Loucy (cell line): ENCODE measurements around the gene LACTB.

Source experiments
- CTCF ChIP-seq: fragments of 200-600 bp; sonication (generic); conservative IDR thresholded peaks from 2 replicates; pipeline ENCODE4 v1.5.1; 2014; ENCODE audit warnings: mild to moderate bottlenecking, antibody characterized with exemption, low read length
- EZH2phosphoT487 ChIP-seq: fragments of 200-600 bp; IDR thresholded peaks from 2 replicates; pipeline ENCODE4 v1.6.1; 2018; ENCODE audit warnings: antibody characterized with exemption, mild to moderate bottlenecking, moderate library complexity, borderline replicate concordance

DNA sequence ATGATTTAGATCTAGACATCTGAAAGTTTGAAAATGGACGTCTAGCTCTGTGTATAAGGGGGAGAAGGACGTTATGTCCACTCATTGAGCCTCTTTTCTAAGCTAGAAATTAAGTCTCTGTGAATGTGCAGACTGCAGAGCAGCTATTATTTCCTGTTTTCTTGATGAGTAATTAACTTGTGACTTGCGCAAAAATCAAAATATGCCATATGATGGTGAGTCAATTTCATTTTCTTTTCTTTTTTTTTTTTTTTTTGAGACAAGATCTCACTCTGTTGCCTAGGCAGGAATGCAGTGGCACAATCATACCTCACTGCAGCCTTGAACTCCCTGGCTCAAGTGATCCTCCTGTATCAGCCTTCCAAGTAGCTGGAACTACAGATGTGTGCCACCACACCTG is 14.1 kb downstream of the LACTB start:
- TF ChIP-seq CTCF (no peak), EZH2phosphoT487 (no peak)
